CD4-positive, CD25-positive, alpha-beta regulatory T cell (primary cell): ENCODE measurements around the gene SMYD5. TPM values are rescaled to one million over a fixed set of nuclear protein-coding genes. Genes with fewer than 3 reads are reported as not detected.
A peak's percentile ranks its signal among the peaks of the same experiment; 100 is the strongest.

ENCODE experiments used
- ATAC-seq, 2 donors: fragments of 150-1000 bp; cut with Tn5 transposase; one replicate each; pipeline ENCODE4 v1.10.0; 2021; ENCODE audit warnings: low read depth in 2 of 2, moderate number of reproducible peaks in 2 of 2, moderate library complexity in 1 of 2
- DNase-seq, 3 donors: peaks; one replicate each; pipeline versions ENCODE4 v3.0.0 to v3.0.0-alpha.2; 2012 to 2022; ENCODE audit warnings: mixed read lengths in 1 of 3
- H3K27ac ChIP-seq: one replicate; pipeline ENCODE4 v1.7.0; 2013; ENCODE audit warnings: mild to moderate bottlenecking, low read length; ENCODE audit not compliant: insufficient read depth, poor library complexity, severe bottlenecking
- H3K27me3 ChIP-seq: one replicate; pipeline ENCODE4 v1.7.0; 2013; ENCODE audit warnings: low read length; ENCODE audit not compliant: control insufficient read depth, insufficient read depth
- H3K36me3 ChIP-seq: one replicate; pipeline ENCODE4 v1.7.0; 2013; ENCODE audit warnings: mild to moderate bottlenecking, low read length, moderate library complexity; ENCODE audit not compliant: control insufficient read depth, insufficient read depth
- H3K4me1 ChIP-seq: 2 replicates; pipeline ENCODE4 v1.7.0; 2013; ENCODE audit warnings: mild to moderate bottlenecking, low read length; ENCODE audit not compliant: insufficient read depth, control insufficient read depth, poor library complexity, severe bottlenecking
- H3K4me3 ChIP-seq: one replicate; pipeline ENCODE4 v1.7.0; 2013; ENCODE audit warnings: low read depth, mild to moderate bottlenecking, low read length, moderate library complexity
- H3K9me3 ChIP-seq, 2 experiments: 1 replicate in 1 of 2; 2 replicates in 1 of 2; pipeline ENCODE4 v1.7.0; 2013; ENCODE audit warnings: low read length in 2 of 2, mild to moderate bottlenecking in 1 of 2, moderate library complexity in 1 of 2; ENCODE audit not compliant: control insufficient read depth in 2 of 2
- H3K27ac Mint-ChIP-seq, 3 donors: one replicate each; pipeline ENCODE4 v1.8.0; 2020 to 2022; ENCODE audit warnings: mild to moderate bottlenecking in 3 of 3, mixed read lengths in 3 of 3, moderate library complexity in 2 of 3
- H3K27me3 Mint-ChIP-seq: one replicate; pipeline ENCODE4 v1.8.0; 2022; ENCODE audit warnings: mild to moderate bottlenecking, mixed read lengths
- H3K36me3 Mint-ChIP-seq: one replicate; pipeline ENCODE4 v1.8.0; 2020; ENCODE audit warnings: mixed read lengths
- H3K4me1 Mint-ChIP-seq, 4 donors: one replicate each; pipeline ENCODE4 v1.8.0; 2020 to 2022; ENCODE audit warnings: mixed read lengths in 4 of 4, mild to moderate bottlenecking in 1 of 4
- H3K4me3 Mint-ChIP-seq, 4 donors: one replicate each; pipeline ENCODE4 v1.8.0; 2020 to 2022; ENCODE audit warnings: mild to moderate bottlenecking in 4 of 4, mixed read lengths in 4 of 4, moderate library complexity in 3 of 4
- H3K9me3 Mint-ChIP-seq, 7 donors: one replicate each; pipeline ENCODE4 v1.8.0; 2020 to 2022; ENCODE audit warnings: mixed read lengths in 7 of 7, mild to moderate bottlenecking in 3 of 7, moderate library complexity in 2 of 7
- polyA plus RNA-seq, 4 donors: library from polyadenylated mRNA; unstranded; fragments of 300-500 nt; fragmentation: Illumina TruSeq; gene quantifications; one replicate each; pipeline ENCODE4 v1.2.3, GENCODE V29; 2021
- total RNA-seq: library from RNA; stranded (reverse); gene quantifications from one replicate; pipeline ENCODE4 v1.2.3, GENCODE V29; 2022

SMYD5 gene
- total and polyA plus RNA-seq, 5 donors from 2014 or later = 13.8 to 30.3 (median 18.5) TPM

DNA sequence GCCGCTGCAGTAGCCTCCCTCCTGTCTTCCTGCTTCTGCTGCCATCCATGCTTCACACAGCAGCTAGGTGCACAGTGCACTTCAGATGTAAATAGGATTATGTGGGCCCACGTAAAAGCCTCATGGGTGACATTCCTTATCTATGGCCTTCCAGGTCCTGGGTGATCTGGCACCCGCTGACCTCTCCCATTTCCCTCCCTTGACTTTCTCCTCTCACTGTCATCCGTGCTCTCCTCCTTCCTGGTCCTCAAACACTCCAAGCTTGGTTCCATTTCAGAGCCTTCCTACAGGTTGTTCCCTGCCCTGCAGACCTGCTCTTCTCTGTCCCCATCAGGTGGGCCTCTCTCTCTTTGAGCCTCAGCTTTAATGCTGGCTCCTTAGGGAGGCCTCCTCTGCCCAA, 4.0 kb upstream of the SMYD5 start:
- Mint-ChIP-seq H3K9me3 (peaks cover 0 to 1% (median 0%) of the 10 kb centered on the region in 7 donors), H3K27me3 (peaks cover 31% of the 10 kb centered on the region), H3K36me3 (peaks cover 4% of the 10 kb centered on the region), H3K4me3 (peak overlapping the region in 1 of 4 donors; percentile 32), H3K4me1 (peaks cover 10 to 26% (median 15%) of the 10 kb centered on the region in 4 donors), H3K27ac (peak overlapping the region in 1 of 3 donors; percentile 41)
- H3K27ac ChIP-seq = no peak overlapping the region
- H3K9me3 ChIP-seq = no peaks in the 10 kb centered on the region
- H3K4me1 ChIP-seq = peaks cover 22% of the 10 kb centered on the region
- DNase-seq (no peak), ATAC-seq (no peak)
- peaks cover 5% of the 10 kb centered on the region for H3K27me3 ChIP-seq
- no peak overlapping the region for H3K4me3 ChIP-seq
- no peaks in the 10 kb centered on the region for H3K36me3 ChIP-seq

DNA sequence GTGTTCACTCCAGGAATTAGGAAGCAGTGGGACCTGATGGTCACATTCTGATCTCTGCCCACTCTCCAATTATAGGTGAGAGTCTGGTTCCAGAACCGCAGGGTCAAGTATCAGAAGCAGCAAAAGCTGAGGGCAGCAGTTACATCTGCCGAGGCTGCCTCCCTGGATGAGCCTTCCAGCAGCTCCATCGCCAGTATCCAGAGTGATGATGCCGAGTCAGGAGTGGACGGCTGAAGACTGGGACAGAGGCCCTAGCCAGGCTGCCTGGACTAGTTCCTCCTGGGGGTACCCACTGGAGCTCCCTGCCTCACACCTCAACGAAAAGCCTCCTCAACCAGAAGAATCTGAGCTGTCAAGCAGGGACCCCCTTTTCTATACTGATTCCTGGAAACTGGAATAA, 3.3 kb upstream of the SMYD5 start:
- H3K4me1 Mint-ChIP-seq = peaks cover 17 to 33% (median 22%) of the 10 kb centered on the region in 4 donors

DNA sequence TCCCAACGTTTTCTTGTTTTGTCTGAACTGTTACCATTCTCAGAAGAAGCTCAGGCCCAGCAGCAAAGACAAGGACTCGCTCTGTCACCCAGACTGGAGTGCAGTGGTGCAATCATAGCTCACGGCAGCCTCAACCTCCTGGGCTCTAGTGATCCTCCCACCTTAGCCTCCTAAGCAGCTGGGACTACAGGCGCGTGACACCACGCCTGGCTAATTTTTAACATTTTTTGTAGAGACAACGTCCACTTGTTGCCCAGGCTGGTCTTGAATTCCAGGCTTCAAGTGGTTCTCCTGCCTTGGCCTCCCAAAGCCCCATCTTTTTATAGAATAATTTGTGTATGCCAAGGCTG, 2.0 kb upstream of the SMYD5 start:
- peak overlapping the region in 2 of 3 donors; percentile 76 to 97 for H3K27ac Mint-ChIP-seq
- H3K9me3 Mint-ChIP-seq = no peaks in the 10 kb centered on the region
- H3K36me3 Mint-ChIP-seq = peaks cover 5% of the 10 kb centered on the region
- no peak overlapping the region for H3K27ac ChIP-seq
- H3K4me3 Mint-ChIP-seq = no peak overlapping the region
- no peaks in the 10 kb centered on the region for H3K27me3 ChIP-seq
- DNase-seq = no peak
- peaks cover 22% of the 10 kb centered on the region for H3K4me1 ChIP-seq
- no peak overlapping the region for H3K4me3 ChIP-seq
- H3K9me3 ChIP-seq = no peaks in the 10 kb centered on the region
- H3K4me1 Mint-ChIP-seq = peaks cover 17 to 38% (median 25%) of the 10 kb centered on the region in 4 donors
- peaks cover 16% of the 10 kb centered on the region for H3K27me3 Mint-ChIP-seq
- no peak for ATAC-seq
- no peaks in the 10 kb centered on the region for H3K36me3 ChIP-seq

More for the DNA sequence above, 3.3 kb upstream of the SMYD5 start:
- DNase-seq (no peak), ATAC-seq (no peak)
- no peaks in the 10 kb centered on the region for H3K9me3 Mint-ChIP-seq
- Histone ChIP-seq H3K27ac (no peak overlapping the region), H3K4me3 (no peak overlapping the region), H3K27me3 (peaks cover 4% of the 10 kb centered on the region), H3K36me3 (no peaks in the 10 kb centered on the region), H3K9me3 (no peaks in the 10 kb centered on the region), H3K4me1 (peaks cover 22% of the 10 kb centered on the region)
- H3K27ac Mint-ChIP-seq = peak overlapping the region in 1 of 3 donors; percentile 41
- peak overlapping the region in 1 of 4 donors; percentile 32 for H3K4me3 Mint-ChIP-seq
- peaks cover 24% of the 10 kb centered on the region for H3K27me3 Mint-ChIP-seq
- H3K36me3 Mint-ChIP-seq = peaks cover 4% of the 10 kb centered on the region

DNA sequence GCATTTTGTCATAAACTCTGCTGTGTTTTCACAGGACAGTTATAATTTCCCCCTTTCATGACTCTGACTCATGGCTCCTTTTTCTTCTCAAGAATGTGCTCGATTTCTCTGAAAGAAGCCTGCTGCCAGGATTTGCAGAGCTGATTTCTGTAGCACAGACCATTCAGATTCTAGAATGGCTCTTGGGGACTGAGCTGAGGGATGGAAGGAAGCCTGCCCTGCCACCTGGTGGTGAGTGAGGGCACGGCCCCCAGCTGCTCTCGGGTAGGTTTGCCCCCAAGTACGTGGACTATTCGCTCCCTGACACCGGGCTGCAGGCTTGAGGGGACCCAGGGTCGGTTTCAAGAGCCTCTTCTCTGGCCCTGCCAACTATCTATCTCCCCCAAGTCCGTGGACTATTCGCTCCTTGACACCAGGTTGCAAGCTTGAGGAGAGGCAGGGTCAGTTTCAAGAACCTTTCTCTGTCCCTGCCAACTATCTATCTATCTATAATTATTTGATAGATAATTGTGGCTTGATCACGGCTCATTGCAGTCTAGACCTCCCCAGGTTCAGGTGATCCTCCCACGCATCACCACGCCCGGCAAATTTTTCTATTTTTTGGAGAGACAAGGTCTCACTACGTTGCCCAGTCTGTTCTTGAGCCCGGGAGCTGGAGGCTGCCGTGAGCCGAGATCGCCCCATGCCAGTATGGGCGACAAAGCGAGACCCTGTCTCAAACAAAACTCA, 1.4 kb upstream of the SMYD5 start:
- H3K4me1 Mint-ChIP-seq = peaks cover 17 to 41% (median 27%) of the 10 kb centered on the region in 4 donors
- DNase-seq = peak; percentile 55 to 81 (median 68)
- H3K36me3 Mint-ChIP-seq = peaks cover 7% of the 10 kb centered on the region
- peak overlapping the region; percentile 48 for H3K4me3 ChIP-seq
- H3K9me3 Mint-ChIP-seq = no peaks in the 10 kb centered on the region
- H3K4me3 Mint-ChIP-seq = peak overlapping the region; percentile 71 to 85 (median 80)
- no peaks in the 10 kb centered on the region for H3K9me3 ChIP-seq
- peaks cover 22% of the 10 kb centered on the region for H3K4me1 ChIP-seq
- H3K27ac Mint-ChIP-seq = peak overlapping the region in 2 of 3 donors; percentile 76 to 97
- H3K27me3 Mint-ChIP-seq = peaks cover 15% of the 10 kb centered on the region
- H3K27ac ChIP-seq = no peak overlapping the region
- H3K36me3 ChIP-seq = no peaks in the 10 kb centered on the region
- H3K27me3 ChIP-seq = no peaks in the 10 kb centered on the region
- ATAC-seq = peak; percentile 71 to 72

DNA sequence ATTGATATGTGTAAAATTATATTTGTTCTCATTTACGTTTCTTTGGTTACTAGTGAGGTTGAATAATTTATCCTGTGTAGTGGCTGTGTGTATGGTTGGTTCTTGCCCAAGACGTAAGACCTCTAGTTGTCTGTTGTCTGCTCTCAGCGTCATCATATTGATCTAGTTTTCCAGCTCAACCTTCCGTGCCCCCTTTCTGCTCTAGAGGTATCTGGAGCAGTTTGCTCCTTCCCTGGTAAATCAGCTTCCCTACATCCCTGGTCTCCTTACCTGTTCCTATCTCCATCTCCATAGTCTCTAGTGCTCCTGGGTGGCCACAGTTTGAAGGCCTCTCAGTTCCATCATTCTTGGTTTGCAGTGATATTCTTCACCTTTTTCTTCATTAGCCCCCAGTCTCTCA, 1.2 kb downstream of the SMYD5 start:
- DNase-seq (no peak), ATAC-seq (no peak)
- peaks cover 22% of the 10 kb centered on the region for H3K4me1 ChIP-seq
- H3K9me3 Mint-ChIP-seq = no peaks in the 10 kb centered on the region
- H3K27ac ChIP-seq = no peak overlapping the region
- H3K27ac Mint-ChIP-seq = peak overlapping the region; percentile 94 to 97 (median 96)
- H3K36me3 ChIP-seq = peaks cover 8% of the 10 kb centered on the region
- H3K27me3 Mint-ChIP-seq = peaks cover under 1% of the 10 kb centered on the region
- no peak overlapping the region for H3K4me3 ChIP-seq
- no peaks in the 10 kb centered on the region for H3K27me3 ChIP-seq
- H3K4me3 Mint-ChIP-seq = peak overlapping the region; percentile 89 to 93 (median 92)
- peaks cover 17 to 43% (median 27%) of the 10 kb centered on the region in 4 donors for H3K4me1 Mint-ChIP-seq
- H3K36me3 Mint-ChIP-seq = peaks cover 7% of the 10 kb centered on the region
- H3K9me3 ChIP-seq = no peaks in the 10 kb centered on the region

DNA sequence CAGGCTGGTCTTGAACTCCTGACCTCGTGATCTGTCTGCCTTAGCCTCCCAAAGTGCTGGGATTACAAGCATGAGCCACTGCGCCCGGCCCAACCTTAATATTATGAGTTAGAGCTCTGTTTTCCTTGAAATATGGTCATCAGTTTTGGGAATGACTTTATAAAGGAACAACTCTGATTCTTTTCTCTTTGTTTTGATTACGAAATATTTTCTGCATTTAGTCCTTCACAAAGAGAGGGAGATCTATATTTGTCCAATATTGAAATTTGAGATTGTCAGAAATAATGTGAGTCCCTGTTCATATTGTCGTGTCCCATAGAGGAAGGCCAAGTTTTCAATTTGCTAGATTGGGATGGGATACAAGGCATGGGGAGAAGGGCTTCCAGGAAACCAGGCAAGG, 3.1 kb downstream of the SMYD5 start:
- Histone ChIP-seq H3K27me3 (no peaks in the 10 kb centered on the region), H3K4me3 (no peak overlapping the region), H3K27ac (no peak overlapping the region), H3K4me1 (peaks cover 22% of the 10 kb centered on the region), H3K9me3 (no peaks in the 10 kb centered on the region), H3K36me3 (peaks cover 27% of the 10 kb centered on the region)
- H3K4me3 Mint-ChIP-seq = peak overlapping the region in 3 of 4 donors; percentile 41 to 68 (median 44)
- no peak for DNase-seq
- no peak for ATAC-seq
- H3K36me3 Mint-ChIP-seq = peaks cover 16% of the 10 kb centered on the region
- no peaks in the 10 kb centered on the region for H3K27me3 Mint-ChIP-seq
- H3K9me3 Mint-ChIP-seq = no peaks in the 10 kb centered on the region
- peaks cover 17 to 43% (median 27%) of the 10 kb centered on the region in 4 donors for H3K4me1 Mint-ChIP-seq
- H3K27ac Mint-ChIP-seq = peak overlapping the region in 1 of 3 donors; percentile 32

DNA sequence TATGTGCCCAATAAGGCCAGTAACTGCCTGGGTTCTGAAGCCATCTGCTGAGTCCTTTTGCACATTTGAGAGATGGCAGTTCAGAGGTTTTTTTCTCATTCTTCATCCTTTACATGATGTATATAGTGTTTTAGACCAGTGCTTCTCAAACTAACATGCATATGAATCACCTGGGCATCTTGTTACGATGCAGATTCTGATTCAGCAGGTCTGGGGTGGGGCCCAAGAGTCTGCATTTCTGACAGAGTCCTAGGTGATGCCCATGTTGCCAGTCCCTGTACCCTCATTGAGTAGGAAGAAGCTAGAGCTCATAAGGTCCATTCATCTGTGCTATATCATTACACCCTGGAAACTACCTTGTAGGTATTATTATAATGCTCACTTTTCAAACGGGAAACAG, 3.8 kb downstream of the SMYD5 start:
- Mint-ChIP-seq H3K36me3 (peaks cover 22% of the 10 kb centered on the region), H3K4me1 (peaks cover 16 to 37% (median 23%) of the 10 kb centered on the region in 4 donors), H3K9me3 (no peaks in the 10 kb centered on the region), H3K27me3 (no peaks in the 10 kb centered on the region), H3K27ac (no peak overlapping the region), H3K4me3 (peak overlapping the region in 1 of 4 donors; percentile 9)
- ATAC-seq (no peak), DNase-seq (no peak)
- peaks cover 16% of the 10 kb centered on the region for H3K4me1 ChIP-seq
- H3K27ac ChIP-seq = no peak overlapping the region
- H3K9me3 ChIP-seq = no peaks in the 10 kb centered on the region
- H3K4me3 ChIP-seq = no peak overlapping the region
- H3K27me3 ChIP-seq = no peaks in the 10 kb centered on the region
- H3K36me3 ChIP-seq = peaks cover 34% of the 10 kb centered on the region

DNA sequence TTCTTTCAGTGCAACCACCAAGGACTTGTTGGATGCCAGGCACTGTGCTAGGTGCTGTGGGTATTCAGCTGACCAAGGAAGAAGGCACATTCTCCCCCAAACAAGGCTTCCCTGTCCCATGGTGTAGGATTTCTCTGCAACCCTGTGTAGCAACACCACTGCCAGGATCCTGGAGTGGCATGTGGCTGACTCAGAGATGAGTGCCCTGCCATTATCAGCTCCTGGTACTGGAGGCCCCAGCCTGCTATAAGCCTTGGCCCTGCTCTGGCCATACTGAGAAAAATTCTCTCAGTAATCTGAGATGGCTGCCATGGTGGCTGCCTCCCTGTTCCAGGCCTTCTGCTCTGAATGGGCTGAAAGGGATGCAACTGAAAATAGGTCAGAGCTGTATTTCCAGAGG, 4.3 kb downstream of the SMYD5 start:
- Mint-ChIP-seq H3K36me3 (peaks cover 22% of the 10 kb centered on the region), H3K27me3 (no peaks in the 10 kb centered on the region), H3K4me1 (peaks cover 14 to 33% (median 22%) of the 10 kb centered on the region in 4 donors), H3K9me3 (no peaks in the 10 kb centered on the region), H3K4me3 (peak overlapping the region in 1 of 4 donors; percentile 9), H3K27ac (no peak overlapping the region)
- Histone ChIP-seq H3K4me1 (peaks cover 11% of the 10 kb centered on the region), H3K27me3 (no peaks in the 10 kb centered on the region), H3K27ac (no peak overlapping the region), H3K4me3 (no peak overlapping the region), H3K9me3 (no peaks in the 10 kb centered on the region), H3K36me3 (peaks cover 38% of the 10 kb centered on the region)
- no peak for DNase-seq
- ATAC-seq = no peak
